ENCODE data around the gene TNFAIP3. TPM values are rescaled to one million over a fixed set of nuclear protein-coding genes. Genes with fewer than 3 reads are reported as not detected.

The TNFAIP3 gene
- total and polyA plus RNA-seq, 2 donors (not counting 3 experiments of a cell fraction or from before 2014, with no cell fraction given): 4.0 to 8.6 TPM

GRCh38 chr6:137927777-137928218 is 60.7 kb downstream of the TNFAIP3 start:
- no TSS peak for BruUV-seq (replicated peaks)
- peak; percentile 38 for FAIRE-seq
- DNase-seq (ENCODE audit: low read depth, low spot score): peak; percentile 52
- Histone ChIP-seq H4K20me1 (replicated peaks; ENCODE audit: control insufficient read depth, extremely low read depth, insufficient read depth, low read length) (no peaks in the 10 kb centered on the region), H3K36me3 (ENCODE audit: control insufficient read depth in 2 of 2, extremely low read depth in 1 of 2, insufficient read depth in 2 of 2, low read length in 2 of 2) (no peaks in the 10 kb centered on the region), H3K79me2 (ENCODE audit: control insufficient read depth, insufficient read depth, low read length) (no peaks in the 10 kb centered on the region), H3K9me3 (replicated peaks; ENCODE audit: control insufficient read depth, insufficient read depth, low read length) (no peaks in the 10 kb centered on the region), H3K4me2 (ENCODE audit: insufficient read depth, low read length) (peak overlapping the region; percentile 9), H3K9me1 (replicated peaks; ENCODE audit: control insufficient read depth, extremely low read depth, insufficient read depth, low read length) (no peaks in the 10 kb centered on the region), H2AFZ (ENCODE audit: low read depth, low read length) (peak overlapping the region; percentile 84), H3K27me3 (ENCODE audit: control insufficient read depth in 2 of 2, insufficient read depth in 2 of 2, low read length in 2 of 2) (no peaks in the 10 kb centered on the region), H3K4me1 (ENCODE audit: control insufficient read depth, extremely low read depth, insufficient read depth, low read length) (peaks cover 6% of the 10 kb centered on the region), H3K27ac (ENCODE audit: insufficient read depth, low read depth, low read length) (no peak overlapping the region), H3K4me3 (replicated peaks in 1 of 3; ENCODE audit: insufficient read depth in 1 of 3, low read depth in 1 of 3, low read length in 3 of 3) (no peak overlapping the region), H3K9ac (replicated peaks; ENCODE audit: extremely low read depth, insufficient read depth, low read length) (no peak overlapping the region)
- TF ChIP-seq POLR2A (IDR thresholded peaks at IDR 0.05; ENCODE audit: low read depth, low read length): no peak
- TF ChIP-seq POLR2AphosphoS5 (IDR thresholded peaks at IDR 0.05; ENCODE audit: insufficient read depth, low read depth, low read length): no peak
- no peak for TF ChIP-seq MAX (IDR thresholded peaks at IDR 0.05; ENCODE audit: insufficient read depth, insufficient read length)
- TF ChIP-seq FOS (IDR thresholded peaks at IDR 0.05; ENCODE audit: borderline replicate concordance, insufficient read depth, low read length): no peak
- no peak for TF ChIP-seq JUN (IDR thresholded peaks at IDR 0.05; ENCODE audit: borderline replicate concordance, insufficient read depth, insufficient read length, low read depth)
- TF ChIP-seq CTCF (IDR thresholded peaks at IDR 0.05; ENCODE audit: extremely low read depth in 1 of 2, insufficient read depth in 1 of 2, low read depth in 1 of 2, low read length in 2 of 2): no peak
- TF ChIP-seq MYC (IDR thresholded peaks at IDR 0.05; ENCODE audit: low read depth, low read length): no peak
- no peak for TF ChIP-seq EZH2 (IDR thresholded peaks at IDR 0.05; ENCODE audit: borderline replicate concordance, low read depth, low read length, severe bottlenecking)
- no peak for TF ChIP-seq GATA2 (IDR thresholded peaks at IDR 0.05; ENCODE audit: insufficient read depth, insufficient read length, low read depth, low read length)
- POLR2A ChIA-PET: no interaction called here
- intact Hi-C loops (cut with micrococcal nuclease): loop anchor here (5.0 kb wide), 1 partner anchor 55 kb away; no protein-coding TSS in a partner anchor
- CTCF ChIA-PET: interaction anchor here (0.9 to 1.4 kb wide), 3 partner anchors 17 to 61 kb away, joined by 3 read pairs; partner anchors contain the start of gene TNFAIP3
- dilution Hi-C loops (cut with MboI; ENCODE audit: extremely low pct_ligation_motif_present, low sequenced_read_pairs): loop anchor here (25.0 kb wide), 1 partner anchor 190 kb away; no protein-coding TSS in a partner anchor
